Memory B cell (primary cell): ENCODE data around the gene SYT6.

ENCODE experiments used
- ATAC-seq: fragments of 150-1000 bp; cut with Tn5 transposase; 2 replicates; pipeline ENCODE4 v1.10.0; 2021; ENCODE audit warnings: low read depth, mild to moderate bottlenecking, moderate library complexity
- DNase-seq, 2 donors: peaks; one replicate each; pipeline ENCODE4 v3.0.0; 2022; ENCODE audit warnings: low spot score in 2 of 2
- H3K27ac Mint-ChIP-seq: one replicate; pipeline ENCODE4 v1.8.0; 2022; ENCODE audit warnings: mild to moderate bottlenecking, moderate library complexity, mixed read lengths
- H3K27me3 Mint-ChIP-seq: one replicate; pipeline ENCODE4 v1.8.0; 2022; ENCODE audit warnings: mixed read lengths
- H3K36me3 Mint-ChIP-seq: one replicate; pipeline ENCODE4 v1.8.0; 2022; ENCODE audit warnings: mild to moderate bottlenecking, mixed read lengths
- H3K4me1 Mint-ChIP-seq: one replicate; pipeline ENCODE4 v1.8.0; 2022; ENCODE audit warnings: mixed read lengths
- H3K4me3 Mint-ChIP-seq: one replicate; pipeline ENCODE4 v1.8.0; 2022; ENCODE audit warnings: mild to moderate bottlenecking, moderate library complexity, mixed read lengths
- H3K9me3 Mint-ChIP-seq: one replicate; pipeline ENCODE4 v1.8.0; 2022; ENCODE audit warnings: mixed read lengths

The SYT6 gene

DNA sequence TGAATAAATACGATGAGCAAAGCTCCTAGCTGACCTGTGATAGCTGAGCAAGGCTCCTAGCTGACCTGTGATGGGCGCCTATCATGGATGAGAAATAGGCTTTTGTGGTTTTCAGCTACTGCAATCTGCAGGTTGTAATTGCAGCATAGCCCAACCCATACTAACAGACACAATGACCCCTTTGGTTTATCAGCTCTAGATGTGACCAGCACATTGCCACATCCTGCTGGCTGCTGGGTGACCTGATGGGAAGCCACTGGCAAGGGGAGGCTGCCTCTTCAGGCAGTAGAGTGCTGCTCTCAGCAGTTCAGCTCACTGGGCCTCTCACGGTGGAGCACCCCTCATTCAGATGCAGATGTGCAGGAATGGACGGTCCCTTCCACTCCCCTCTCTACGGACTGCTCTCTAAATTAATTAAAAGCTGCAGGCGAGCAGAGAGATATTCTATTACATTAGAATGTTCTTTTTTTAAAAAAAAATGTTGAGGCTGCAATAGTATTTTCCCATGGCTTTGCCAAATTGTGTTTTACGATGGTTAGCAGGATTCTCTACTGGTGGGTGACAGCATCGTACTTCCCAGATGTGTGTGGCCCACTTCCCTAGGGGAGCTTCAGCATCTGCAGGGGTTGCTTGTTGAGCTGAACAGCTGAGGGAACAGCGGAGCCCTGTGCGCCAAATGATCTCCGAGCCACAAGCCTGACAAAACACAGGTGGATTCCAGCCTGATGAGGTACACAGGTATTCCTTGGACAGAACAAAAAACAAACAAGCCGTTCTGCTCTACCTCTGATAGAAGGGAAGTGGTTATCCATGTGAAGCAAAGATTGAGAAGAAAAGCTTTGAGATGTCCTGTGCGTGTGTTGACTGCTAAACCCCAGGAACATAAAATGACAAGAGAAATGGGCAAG is 65.0 kb downstream of the SYT6 start:
- no peak for DNase-seq
- no peaks in the 10 kb centered on the region for H3K9me3 Mint-ChIP-seq
- no peaks in the 10 kb centered on the region for H3K4me1 Mint-ChIP-seq
- no peak for ATAC-seq
- H3K27ac Mint-ChIP-seq, result no peak overlapping the region
- H3K36me3 Mint-ChIP-seq, result no peaks in the 10 kb centered on the region
- H3K4me3 Mint-ChIP-seq, result no peak overlapping the region
- peaks cover 7% of the 10 kb centered on the region for H3K27me3 Mint-ChIP-seq

- no peak overlapping the region for H3K4me3 Mint-ChIP-seq
- no peaks in the 10 kb centered on the region for H3K4me1 Mint-ChIP-seq
- DNase-seq (no peak), ATAC-seq (no peak)
- H3K9me3 Mint-ChIP-seq, result no peaks in the 10 kb centered on the region
- no peaks in the 10 kb centered on the region for H3K36me3 Mint-ChIP-seq
- no peak overlapping the region for H3K27ac Mint-ChIP-seq
- H3K27me3 Mint-ChIP-seq, result peaks cover 8% of the 10 kb centered on the region
Measured at GRCh38 chr1:114087495-114087894, 66.2 kb downstream of the SYT6 start.

DNA sequence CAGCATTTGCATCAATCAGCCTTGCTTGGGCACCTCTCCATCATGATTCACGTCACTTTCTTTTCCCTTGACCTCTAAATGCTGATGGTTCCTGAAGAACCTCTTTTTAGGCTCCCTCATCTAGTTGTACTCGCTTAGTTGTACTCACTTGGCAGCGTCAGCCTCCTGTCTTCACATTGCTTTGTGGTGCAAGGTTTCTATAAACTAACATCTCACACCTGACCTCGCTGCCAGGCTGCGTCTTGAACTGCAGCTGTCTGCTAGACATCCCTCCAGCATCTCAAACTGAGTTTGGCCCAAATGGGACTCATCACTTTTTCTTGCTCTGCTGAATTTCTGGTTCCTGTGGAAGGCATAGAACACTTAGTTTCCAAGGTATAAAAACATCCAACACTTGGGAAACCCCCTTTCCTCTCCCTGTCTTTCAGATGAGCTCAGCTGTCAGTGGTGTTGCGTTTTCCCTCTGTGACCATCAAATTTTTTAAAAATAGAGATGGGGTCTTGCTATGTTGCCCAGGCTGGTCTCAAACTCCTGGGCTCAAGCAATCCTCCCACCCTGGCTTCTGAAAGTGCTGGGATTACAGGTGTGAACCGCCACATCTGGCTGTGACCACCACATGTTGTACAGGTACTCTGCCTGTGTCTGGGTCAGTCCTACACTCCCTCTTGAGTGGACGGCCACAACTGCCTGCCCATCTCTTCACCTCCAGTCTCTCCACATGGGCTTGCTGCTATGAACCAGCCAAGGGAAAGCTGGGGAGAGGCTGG is 66.9 kb downstream of the SYT6 start:
- ATAC-seq (no peak), DNase-seq (no peak)
- H3K27ac Mint-ChIP-seq, result no peak overlapping the region
- H3K27me3 Mint-ChIP-seq, result peaks cover 6% of the 10 kb centered on the region
- H3K4me1 Mint-ChIP-seq, result no peaks in the 10 kb centered on the region
- no peaks in the 10 kb centered on the region for H3K36me3 Mint-ChIP-seq
- H3K4me3 Mint-ChIP-seq, result no peak overlapping the region
- H3K9me3 Mint-ChIP-seq, result no peaks in the 10 kb centered on the region

- Mint-ChIP-seq H3K4me1 (no peaks in the 10 kb centered on the region), H3K9me3 (no peaks in the 10 kb centered on the region), H3K27me3 (peaks cover 9% of the 10 kb centered on the region), H3K27ac (no peak overlapping the region), H3K4me3 (no peak overlapping the region), H3K36me3 (no peaks in the 10 kb centered on the region)
- ATAC-seq (no peak), DNase-seq (no peak)
Measured at GRCh38 chr1:114082867-114083585, 70.6 kb downstream of the SYT6 start.

GRCh38 chr1:114082304-114082630 is 71.4 kb downstream of the SYT6 start:
- Mint-ChIP-seq H3K27me3 (peaks cover 10% of the 10 kb centered on the region), H3K9me3 (no peaks in the 10 kb centered on the region), H3K4me3 (no peak overlapping the region), H3K4me1 (no peaks in the 10 kb centered on the region), H3K27ac (no peak overlapping the region), H3K36me3 (no peaks in the 10 kb centered on the region)
- ATAC-seq (no peak), DNase-seq (no peak)

GRCh38 chr1:114081437-114082303 is 72.0 kb downstream of the SYT6 start:
- Mint-ChIP-seq H3K27me3 (peaks cover 13% of the 10 kb centered on the region), H3K27ac (no peak overlapping the region), H3K9me3 (no peaks in the 10 kb centered on the region), H3K4me3 (no peak overlapping the region), H3K4me1 (no peaks in the 10 kb centered on the region), H3K36me3 (no peaks in the 10 kb centered on the region)
- DNase-seq (no peak), ATAC-seq (no peak)

GRCh38 chr1:114080511-114081436 is 72.9 kb downstream of the SYT6 start:
- Mint-ChIP-seq H3K36me3 (no peaks in the 10 kb centered on the region), H3K27ac (no peak overlapping the region), H3K4me3 (no peak overlapping the region), H3K4me1 (no peaks in the 10 kb centered on the region), H3K9me3 (no peaks in the 10 kb centered on the region), H3K27me3 (peaks cover 13% of the 10 kb centered on the region)
- ATAC-seq (no peak), DNase-seq (no peak)

GRCh38 chr1:114079596-114080190 is 74.0 kb downstream of the SYT6 start:
- no peaks in the 10 kb centered on the region for H3K9me3 Mint-ChIP-seq
- H3K36me3 Mint-ChIP-seq, result no peaks in the 10 kb centered on the region
- no peaks in the 10 kb centered on the region for H3K4me1 Mint-ChIP-seq
- H3K4me3 Mint-ChIP-seq, result no peak overlapping the region
- no peak for DNase-seq
- peaks cover 13% of the 10 kb centered on the region for H3K27me3 Mint-ChIP-seq
- no peak overlapping the region for H3K27ac Mint-ChIP-seq
- ATAC-seq, result no peak

DNA sequence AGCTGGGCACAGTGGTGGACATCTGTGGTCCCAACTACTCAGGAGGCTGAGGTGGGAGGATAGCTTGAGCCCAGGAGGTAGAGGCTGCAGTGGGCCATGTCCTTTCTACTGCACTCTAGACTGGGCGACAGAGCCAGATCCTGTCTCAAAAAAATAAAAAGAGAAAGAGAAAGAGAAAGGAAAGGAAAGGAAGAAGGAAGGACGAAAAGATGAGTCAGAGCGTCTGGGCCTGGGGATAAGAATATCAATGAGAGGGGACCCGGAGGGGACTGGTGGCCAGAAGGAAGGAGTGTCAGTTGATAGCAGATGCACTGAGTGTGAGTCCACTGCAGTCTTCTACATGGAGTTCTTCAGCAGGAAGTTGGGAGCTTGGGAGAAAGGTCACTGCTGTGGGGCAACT is 75.6 kb downstream of the SYT6 start:
- Mint-ChIP-seq H3K36me3 (no peaks in the 10 kb centered on the region), H3K9me3 (peaks cover 3% of the 10 kb centered on the region), H3K27ac (no peak overlapping the region), H3K4me3 (no peak overlapping the region), H3K27me3 (peaks cover 14% of the 10 kb centered on the region), H3K4me1 (no peaks in the 10 kb centered on the region)
- DNase-seq, result no peak
- ATAC-seq, result no peak

- ATAC-seq (no peak), DNase-seq (no peak)
- Mint-ChIP-seq H3K4me1 (no peaks in the 10 kb centered on the region), H3K27ac (no peak overlapping the region), H3K4me3 (no peak overlapping the region), H3K9me3 (peaks cover 3% of the 10 kb centered on the region), H3K27me3 (peaks cover 14% of the 10 kb centered on the region), H3K36me3 (no peaks in the 10 kb centered on the region)
Measured at GRCh38 chr1:114077188-114077587, 76.5 kb downstream of the SYT6 start.

GRCh38 chr1:114076308-114076707 is 77.4 kb downstream of the SYT6 start:
- H3K9me3 Mint-ChIP-seq, result peaks cover 5% of the 10 kb centered on the region
- no peak overlapping the region for H3K4me3 Mint-ChIP-seq
- ATAC-seq, result no peak
- no peaks in the 10 kb centered on the region for H3K4me1 Mint-ChIP-seq
- DNase-seq, result no peak
- H3K27me3 Mint-ChIP-seq, result peaks cover 16% of the 10 kb centered on the region
- no peak overlapping the region for H3K27ac Mint-ChIP-seq
- no peaks in the 10 kb centered on the region for H3K36me3 Mint-ChIP-seq

DNA sequence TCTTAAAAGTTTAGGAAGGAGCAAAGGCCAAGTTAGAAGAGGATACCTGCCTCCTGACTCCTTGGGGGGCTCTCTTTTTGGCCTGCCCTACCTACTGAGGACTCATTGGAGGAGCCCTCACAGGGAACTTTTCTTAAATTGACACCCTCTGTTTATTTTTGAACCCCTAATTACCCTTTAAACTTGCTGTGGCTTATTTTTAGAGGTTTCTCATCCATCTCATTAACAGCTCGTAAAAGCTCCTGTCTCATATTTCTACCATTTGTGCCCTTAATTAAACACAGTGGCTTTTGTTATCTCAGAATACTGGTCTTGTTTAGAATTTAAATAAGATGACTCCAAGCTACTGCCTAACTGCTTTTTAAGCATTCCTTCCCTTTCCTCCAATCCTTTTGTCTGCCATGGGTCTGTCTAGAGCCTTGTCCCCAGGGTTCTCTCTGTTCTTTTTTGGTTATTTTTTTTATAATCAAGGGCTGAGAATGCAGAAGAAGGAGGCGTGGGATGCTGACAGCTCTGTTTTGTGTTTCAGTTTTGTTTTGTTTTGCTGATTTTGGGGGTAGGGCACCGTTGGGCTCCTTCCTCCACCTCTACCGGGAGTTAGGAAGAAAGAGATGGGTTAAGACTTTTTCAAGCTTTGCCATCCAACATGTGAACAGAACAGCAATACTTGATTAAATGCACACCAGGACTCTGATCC is 78.0 kb downstream of the SYT6 start:
- ATAC-seq (no peak), DNase-seq (no peak)
- peaks cover 14% of the 10 kb centered on the region for H3K27me3 Mint-ChIP-seq
- H3K4me1 Mint-ChIP-seq, result no peaks in the 10 kb centered on the region
- H3K4me3 Mint-ChIP-seq, result no peak overlapping the region
- peaks cover 5% of the 10 kb centered on the region for H3K9me3 Mint-ChIP-seq
- H3K36me3 Mint-ChIP-seq, result no peaks in the 10 kb centered on the region
- H3K27ac Mint-ChIP-seq, result no peak overlapping the region
